D721Med (cell line): ENCODE results near the gene RNF32.

ENCODE experiments used
- DNase-seq: peaks from one replicate; pipeline ENCODE4 v3.0.0; 2011; ENCODE audit warnings: low spot score; ENCODE audit not compliant: insufficient read length
- FAIRE-seq: peaks from 2 replicates; lab custom pipeline; 2011; peaks lifted over from hg19 to GRCh38; lab: Jason Lieb, UNC
- TF ChIP-seq, protein P1 (sequence below): IDR thresholded peaks from 2 replicates; pipeline ENCODE4 v1.5.1; 2012; ENCODE audit warnings: mild to moderate bottlenecking, control low read depth; ENCODE audit not compliant: insufficient read depth; ENCODE audit errors: missing control alignments

RNF32 gene

GRCh38 chr7:156650042-156650441 lies 9.5 kb downstream of the RNF32 start:
- TF ChIP-seq, protein P1, sequence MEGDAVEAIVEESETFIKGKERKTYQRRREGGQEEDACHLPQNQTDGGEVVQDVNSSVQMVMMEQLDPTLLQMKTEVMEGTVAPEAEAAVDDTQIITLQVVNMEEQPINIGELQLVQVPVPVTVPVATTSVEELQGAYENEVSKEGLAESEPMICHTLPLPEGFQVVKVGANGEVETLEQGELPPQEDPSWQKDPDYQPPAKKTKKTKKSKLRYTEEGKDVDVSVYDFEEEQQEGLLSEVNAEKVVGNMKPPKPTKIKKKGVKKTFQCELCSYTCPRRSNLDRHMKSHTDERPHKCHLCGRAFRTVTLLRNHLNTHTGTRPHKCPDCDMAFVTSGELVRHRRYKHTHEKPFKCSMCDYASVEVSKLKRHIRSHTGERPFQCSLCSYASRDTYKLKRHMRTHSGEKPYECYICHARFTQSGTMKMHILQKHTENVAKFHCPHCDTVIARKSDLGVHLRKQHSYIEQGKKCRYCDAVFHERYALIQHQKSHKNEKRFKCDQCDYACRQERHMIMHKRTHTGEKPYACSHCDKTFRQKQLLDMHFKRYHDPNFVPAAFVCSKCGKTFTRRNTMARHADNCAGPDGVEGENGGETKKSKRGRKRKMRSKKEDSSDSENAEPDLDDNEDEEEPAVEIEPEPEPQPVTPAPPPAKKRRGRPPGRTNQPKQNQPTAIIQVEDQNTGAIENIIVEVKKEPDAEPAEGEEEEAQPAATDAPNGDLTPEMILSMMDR: peak; percentile 26
- FAIRE-seq: no peak
- no peak for DNase-seq

DNA sequence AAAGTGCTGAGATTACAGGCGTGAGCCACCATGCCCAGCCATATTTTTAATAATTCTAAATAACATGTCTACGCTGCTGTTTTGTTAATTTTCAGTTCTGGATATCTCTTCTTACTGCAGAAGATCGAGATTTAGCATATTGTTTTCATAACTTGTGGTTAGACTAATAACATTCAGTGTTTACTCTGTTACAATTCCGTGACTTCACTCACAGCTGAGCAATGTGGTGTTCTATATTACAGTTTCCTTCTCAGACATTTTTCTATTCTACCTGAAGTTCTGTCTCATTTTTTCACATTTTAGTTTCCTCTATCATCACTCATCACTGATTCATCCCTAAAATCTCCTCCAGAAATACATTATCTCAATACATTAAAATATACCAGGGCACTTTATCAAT lies 10.9 kb downstream of the RNF32 start:
- TF ChIP-seq, protein P1: no peak
- DNase-seq (no peak), FAIRE-seq (no peak)

- no peak for DNase-seq
- TF ChIP-seq, protein P1: no peak
- FAIRE-seq: no peak
Observed at GRCh38 chr7:156652886-156653568, 12.5 kb downstream of the RNF32 start.

GRCh38 chr7:156654511-156655234 lies 14.1 kb downstream of the RNF32 start:
- FAIRE-seq (no peak), DNase-seq (no peak)
- TF ChIP-seq, protein P1: no peak

DNA sequence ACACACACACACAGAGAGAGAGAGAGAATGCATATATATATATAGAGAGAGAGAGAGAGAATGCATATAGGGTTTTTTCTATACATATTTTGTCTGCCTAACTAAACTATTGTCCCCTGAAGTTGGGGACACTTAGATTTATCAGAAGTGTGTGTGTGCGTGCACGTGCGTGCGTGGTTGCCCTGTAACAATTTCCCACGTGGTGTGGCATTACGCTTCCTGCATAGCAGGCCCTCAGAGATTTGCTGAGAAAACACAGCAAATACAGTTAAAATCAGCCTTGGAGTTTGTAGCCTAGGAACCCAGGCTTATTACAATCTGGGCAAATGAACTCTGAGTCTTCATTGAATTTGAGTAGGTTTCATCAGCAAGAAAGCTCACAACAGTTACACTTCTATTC lies 14.7 kb downstream of the RNF32 start:
- DNase-seq: no peak
- TF ChIP-seq, protein P1: no peak
- no peak for FAIRE-seq

DNA sequence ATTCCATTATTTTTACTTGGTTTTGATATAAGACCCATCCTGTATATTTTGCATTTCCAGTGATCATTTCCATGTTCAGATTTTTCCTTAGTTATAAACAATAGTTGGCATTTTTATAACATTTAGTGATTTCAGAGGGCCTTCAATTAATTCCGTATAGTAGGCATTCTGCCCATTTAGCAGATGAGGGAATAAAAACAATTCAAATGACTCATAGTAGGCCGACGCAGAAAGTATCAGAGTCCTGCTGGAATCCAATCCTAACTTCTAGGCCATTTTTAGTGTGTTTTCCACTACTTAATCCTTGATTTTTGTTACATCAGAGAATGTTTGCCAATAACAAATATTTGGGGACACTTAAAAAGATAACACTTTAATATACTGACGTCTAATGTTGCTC lies 15.4 kb downstream of the RNF32 start:
- no peak for FAIRE-seq
- DNase-seq: no peak

More for the DNA sequence above, 15.4 kb downstream of the RNF32 start:
- TF ChIP-seq, protein P1: no peak
